ENCODE results near the gene GPRC5A.

Gene GPRC5A

GRCh38 chr12:12912711-12913110 lies 21.3 kb downstream of the GPRC5A start:
- FAIRE-seq, result no peak

DNA sequence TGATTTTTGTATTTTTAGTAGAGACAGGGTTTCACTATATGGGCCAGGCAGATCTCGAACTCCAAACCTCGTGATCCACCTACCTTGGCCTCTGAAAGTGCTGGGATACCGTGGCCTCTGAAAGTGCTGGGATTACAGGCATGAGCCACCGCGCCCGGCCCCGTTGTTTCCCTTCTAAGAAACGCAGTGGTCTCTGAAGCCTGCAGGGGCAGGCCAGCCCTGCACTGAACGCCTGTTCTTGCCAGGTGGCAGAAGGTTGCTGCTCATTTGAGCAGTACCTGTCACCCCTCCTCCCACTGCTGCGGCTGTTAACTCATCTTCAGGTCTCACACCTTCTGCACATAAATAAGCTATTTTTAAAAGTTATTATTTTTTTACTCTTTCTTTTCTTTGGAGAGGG lies 24.3 kb downstream of the GPRC5A start:
- FAIRE-seq, result no peak

- FAIRE-seq, result no peak
These were observed 25.0 kb downstream of the GPRC5A start for GRCh38 chr12:12916135-12916944.

DNA sequence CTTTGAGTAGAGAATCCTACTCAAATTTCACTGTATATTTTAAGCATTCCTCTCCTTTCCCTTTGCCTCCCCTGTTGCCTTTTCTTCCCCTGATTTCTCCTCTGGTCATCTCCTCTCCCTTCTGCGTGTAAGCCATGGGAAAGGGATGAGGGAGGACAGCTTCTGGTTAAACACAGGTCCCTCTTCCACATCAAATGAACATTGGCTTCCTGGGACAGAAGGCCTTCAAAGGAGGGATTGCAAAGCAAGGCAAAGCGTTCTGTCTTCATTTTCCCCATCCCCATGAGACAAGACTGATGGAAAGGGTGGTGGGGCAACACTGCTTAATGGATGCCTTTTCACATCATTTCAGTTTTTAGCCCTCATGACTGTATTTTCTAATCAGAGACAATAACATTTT lies 26.2 kb downstream of the GPRC5A start:
- FAIRE-seq, result no peak

DNA sequence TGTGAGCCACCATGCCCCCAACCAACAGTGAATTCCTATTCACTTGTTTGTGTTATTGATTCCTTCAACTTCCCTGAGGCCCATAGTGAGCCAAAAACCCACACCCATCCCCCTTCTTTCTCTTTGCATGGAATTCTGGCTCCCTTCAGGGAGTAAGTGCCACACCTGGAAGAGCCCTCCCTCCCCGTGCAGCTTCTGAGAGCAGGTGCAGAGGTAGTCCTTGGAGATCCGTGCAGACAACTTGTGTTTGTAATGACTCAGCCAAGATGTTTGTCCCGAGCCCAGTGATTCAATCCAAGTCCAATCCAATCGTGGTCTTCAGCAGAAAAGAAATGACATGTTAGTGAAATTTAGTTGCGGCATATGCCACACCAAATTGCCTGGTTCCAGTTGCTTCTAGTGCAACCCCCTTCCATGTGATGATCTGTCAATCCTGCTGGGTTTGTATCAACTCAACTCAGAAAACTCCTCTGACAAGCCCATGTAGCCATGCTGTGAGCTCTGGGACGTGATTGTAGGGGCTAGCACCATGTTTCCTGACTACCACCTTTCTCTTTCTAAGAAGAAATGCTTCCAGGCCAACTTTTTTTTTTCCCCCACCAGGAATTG lies 27.5 kb downstream of the GPRC5A start:
- no peak for FAIRE-seq

GRCh38 chr12:12919666-12920435 lies 28.5 kb downstream of the GPRC5A start:
- no peak for FAIRE-seq

DNA sequence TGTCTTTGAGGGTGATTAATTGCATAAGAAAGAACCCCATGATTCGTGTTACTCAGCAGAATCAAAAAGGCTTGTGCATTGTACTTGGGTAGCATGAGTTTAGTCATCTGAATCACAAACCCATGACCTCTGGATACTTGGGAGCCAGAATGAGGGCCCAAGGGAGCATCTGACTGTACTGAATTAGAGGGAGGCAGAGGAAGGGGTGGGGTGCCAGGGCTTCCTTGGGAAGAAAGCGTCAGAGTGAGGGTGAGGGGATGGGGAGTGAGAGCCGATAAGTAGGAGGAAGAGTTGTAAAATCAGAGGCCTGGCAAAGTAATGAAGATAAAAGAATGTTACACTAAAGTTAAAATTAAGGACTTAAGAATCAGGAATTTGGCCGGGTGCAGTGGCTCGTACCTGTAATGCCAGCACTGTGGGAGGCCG lies 30.8 kb downstream of the GPRC5A start:
- no peak for FAIRE-seq

- FAIRE-seq, result no peak
These were observed 31.6 kb downstream of the GPRC5A start for GRCh38 chr12:12922978-12923377.

GRCh38 chr12:12924169-12924568 lies 32.8 kb downstream of the GPRC5A start:
- FAIRE-seq, result no peak

DNA sequence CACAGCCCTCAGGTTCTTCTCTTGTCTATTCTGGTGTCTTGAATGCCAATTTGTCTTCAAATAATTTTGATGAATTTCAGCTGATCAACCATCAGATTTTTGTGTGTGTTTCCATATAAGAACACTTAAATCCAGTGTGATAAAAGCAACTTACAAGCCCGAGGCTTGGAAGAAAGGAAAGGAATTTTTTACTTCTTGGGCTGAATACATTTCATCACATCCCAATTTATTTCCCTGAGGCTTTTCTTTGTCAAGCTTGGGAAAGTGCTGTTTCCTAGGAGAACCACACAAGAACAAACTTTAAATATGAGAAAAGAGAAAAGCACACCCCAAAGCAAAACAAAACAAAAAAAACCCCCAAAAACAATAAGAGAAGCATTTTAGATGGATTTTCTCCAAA lies 34.0 kb downstream of the GPRC5A start:
- no peak for FAIRE-seq

DNA sequence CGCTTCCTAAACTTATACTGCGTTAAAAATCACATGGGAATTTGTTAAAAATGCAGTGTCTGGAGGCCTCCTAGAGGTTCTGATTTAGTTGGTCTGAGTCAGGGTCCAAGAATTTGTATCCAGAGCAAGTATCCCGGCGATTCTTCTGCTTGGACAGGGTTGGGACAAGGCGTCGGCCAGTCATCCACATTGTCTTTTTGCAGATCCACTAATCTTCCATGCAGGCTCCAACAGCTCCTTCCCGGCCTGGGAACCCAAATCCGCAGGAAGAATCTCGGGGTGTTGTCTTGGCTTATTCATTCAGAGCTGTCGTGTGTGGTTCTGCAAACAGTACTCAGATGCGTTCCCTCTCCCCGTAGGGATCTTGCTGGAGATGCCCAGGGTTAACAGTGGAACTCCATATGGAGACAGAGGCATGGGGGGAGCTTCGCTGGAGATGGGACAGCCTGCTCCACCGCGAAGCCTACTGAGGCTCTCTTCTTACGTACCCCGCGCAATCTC lies 35.3 kb downstream of the GPRC5A start:
- no peak for FAIRE-seq

GRCh38 chr12:12927211-12928079 lies 36.1 kb downstream of the GPRC5A start:
- FAIRE-seq, result peak; percentile 49

GRCh38 chr12:12929696-12930095 lies 38.3 kb downstream of the GPRC5A start:
- no peak for FAIRE-seq

DNA sequence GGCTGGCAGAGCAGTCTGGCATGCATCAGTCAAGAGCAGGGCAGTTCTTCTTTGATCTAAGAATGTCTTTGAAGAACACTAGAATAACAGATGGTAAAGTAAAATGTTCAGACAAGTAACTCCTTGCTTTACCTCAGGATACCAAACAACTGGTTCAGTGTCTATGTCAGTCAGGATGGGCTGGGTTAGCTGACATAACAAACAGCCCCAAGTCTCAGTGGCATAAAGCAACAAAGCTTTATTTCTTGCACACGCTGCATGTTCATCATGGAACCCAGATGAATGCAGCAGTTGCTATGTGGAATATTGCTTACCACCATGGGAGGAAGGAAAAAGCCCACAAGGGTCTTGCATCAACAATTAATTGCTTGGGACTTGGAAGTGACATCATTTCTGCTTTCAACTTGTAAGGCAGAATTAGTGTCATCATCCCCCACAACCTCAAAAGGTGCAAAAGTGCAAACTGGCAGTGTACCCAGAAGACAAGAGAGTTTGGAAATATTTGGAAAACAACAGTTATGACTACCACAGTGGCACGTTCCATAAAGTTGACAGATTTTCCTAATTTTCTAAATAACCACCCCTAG lies 39.4 kb downstream of the GPRC5A start:
- no peak for FAIRE-seq

GRCh38 chr12:12933742-12934141 lies 42.4 kb downstream of the GPRC5A start:
- no peak for FAIRE-seq

DNA sequence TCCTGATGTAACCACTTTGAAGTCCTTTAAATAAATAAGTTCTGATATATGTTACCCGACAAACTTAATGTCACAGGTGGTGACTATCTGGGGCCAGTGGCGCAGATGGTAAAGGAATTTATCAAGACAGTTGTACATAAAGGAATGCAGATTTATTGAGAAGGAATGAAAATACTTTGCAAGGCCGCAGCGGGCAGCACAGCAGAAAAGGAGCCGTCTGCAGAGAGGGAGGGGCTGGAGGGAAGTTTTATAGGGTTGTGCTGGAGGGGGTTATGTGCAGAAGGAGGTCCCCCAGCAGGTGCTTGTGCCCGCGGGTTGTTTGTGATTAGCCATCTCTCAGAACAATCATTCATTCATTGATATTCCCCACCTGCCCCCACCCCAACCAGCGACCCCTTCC lies 43.2 kb downstream of the GPRC5A start:
- FAIRE-seq, result no peak

- FAIRE-seq, result no peak
These were observed 45.7 kb downstream of the GPRC5A start for GRCh38 chr12:12936983-12937491.

- FAIRE-seq, result no peak
These were observed 47.2 kb downstream of the GPRC5A start for GRCh38 chr12:12938541-12938940.

GRCh38 chr12:12939888-12940287 lies 48.5 kb downstream of the GPRC5A start:
- no peak for FAIRE-seq

DNA sequence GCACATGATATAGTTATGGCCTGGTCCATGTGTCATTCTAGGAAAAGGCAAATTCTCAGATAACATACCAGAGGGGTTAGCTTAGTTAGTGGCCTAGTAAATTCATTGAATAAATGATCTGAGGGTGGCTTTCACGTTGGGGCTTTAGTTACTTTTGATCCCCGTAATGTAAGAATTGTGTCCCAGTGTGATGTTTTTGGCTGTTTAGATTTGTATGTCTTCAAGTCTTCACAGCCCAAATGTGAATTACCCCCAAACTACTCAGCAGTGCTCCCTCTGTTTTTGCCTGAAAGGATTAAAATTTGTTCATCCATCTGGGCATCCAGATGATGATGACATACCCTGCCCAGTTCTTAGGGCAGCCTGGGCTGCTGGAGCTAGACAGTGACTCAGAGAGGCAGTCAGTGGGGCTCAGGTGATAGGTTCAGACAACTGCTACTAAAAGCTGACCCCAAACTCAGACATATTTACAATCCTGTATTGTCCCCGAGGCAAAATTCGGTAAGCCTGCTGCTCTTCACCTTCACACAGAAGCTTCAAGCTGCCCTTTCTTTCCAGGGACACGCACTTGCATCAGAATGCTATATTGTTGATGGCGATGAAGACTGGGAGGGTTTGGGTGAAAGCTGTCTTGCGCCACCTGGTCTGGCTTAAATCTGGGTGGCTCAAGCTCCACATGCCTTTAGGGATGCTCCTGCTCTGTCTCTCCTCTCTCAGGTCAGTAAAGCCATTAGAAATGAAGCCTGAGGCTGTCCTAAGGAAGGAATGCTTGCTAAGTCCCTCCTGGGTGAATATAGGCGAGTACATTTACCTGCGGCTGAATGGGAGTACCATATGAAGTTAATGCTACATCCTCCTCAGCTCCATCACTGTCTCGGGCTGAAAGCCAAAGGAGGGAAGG lies 50.3 kb downstream of the GPRC5A start:
- FAIRE-seq, result no peak
